ENCODE measurements around the gene INTS7.

INTS7 gene

GRCh38 chr1:211902624-211903291 lies 132.6 kb downstream of the INTS7 start:
- no peak for DNase-seq

DNA sequence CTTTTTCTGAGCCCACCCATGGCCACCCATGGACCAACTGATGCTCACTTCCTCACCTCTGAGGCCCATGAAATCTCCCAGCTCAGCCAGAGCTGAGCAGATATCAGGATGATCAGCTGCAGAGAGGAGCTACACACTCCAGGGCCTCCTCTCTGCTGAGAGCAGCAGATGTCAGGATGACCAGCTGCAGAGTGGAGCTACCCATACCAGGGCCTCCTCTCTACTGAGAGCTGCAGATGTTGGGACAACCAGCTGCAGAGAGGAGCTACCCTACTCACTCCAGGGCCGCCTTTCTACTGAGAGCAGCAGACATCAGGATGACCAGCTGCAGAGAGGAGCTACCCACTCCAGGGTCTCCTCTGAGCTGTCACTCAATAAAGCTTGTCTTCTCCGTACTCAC lies 133.4 kb downstream of the INTS7 start:
- no peak for DNase-seq

GRCh38 chr1:211900441-211900840 lies 134.9 kb downstream of the INTS7 start:
- DNase-seq, result no peak

DNA sequence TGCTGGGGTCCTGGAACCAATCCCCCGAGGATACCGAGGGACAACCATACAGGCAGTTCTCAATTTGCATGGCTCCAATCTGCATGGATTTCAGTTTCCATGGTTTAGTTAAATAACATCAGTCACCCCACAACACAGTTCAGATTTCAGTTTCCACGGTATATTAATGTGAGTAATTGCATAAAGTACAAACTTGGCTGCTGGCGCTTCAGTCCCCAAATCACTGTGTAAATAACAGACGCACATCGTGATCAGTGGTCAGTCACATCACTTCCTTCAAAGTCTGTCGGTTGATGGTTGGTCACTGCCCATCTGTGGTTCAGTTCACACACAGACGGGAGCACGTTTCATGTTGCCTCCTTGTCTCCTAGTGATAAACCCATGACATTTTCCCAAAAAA lies 138.4 kb downstream of the INTS7 start:
- no peak for DNase-seq

- DNase-seq, result no peak
These were observed 140.1 kb downstream of the INTS7 start for GRCh38 chr1:211895126-211895759.

DNA sequence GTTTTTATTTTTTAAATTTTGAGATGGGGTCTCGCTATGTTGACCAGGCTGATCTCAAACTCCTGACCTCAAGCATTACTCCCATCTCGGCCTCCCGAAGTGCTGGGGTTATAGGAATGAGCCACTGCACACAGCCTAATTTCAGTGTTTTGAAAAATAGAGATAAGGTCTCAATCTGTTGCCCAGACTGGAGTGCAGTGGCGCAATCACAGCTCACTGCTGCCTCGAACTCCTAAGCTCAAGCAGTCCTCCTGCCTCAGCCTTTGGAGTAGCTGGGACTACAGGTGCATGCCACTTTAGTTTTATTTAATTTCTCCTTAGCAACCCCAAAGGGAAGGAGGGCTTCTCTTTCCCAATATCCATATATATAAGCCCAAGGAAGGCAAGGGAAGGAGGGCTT lies 141.0 kb downstream of the INTS7 start:
- no peak for DNase-seq

DNA sequence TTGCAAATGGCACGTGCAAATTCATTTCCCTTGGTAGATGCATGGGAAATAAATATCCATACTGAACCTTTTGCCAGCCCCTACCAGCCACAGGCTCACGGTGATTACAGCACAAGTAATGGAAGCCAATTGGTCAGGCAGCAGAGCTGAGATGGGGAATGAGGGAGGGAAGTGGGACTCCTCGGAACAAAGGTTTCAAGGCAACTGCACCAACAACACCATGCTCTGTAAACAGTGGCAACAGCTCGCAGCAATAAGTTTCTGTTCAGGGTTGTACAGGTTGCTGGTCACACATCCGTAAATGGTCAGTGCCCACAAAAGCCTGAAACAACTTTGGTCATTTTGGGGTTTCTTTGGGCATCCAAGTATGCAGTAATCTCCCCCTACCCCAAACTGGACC lies 142.1 kb downstream of the INTS7 start:
- DNase-seq, result no peak

- no peak for DNase-seq
These were observed 142.8 kb downstream of the INTS7 start for GRCh38 chr1:211892577-211892976.

GRCh38 chr1:211891708-211892107 lies 143.6 kb downstream of the INTS7 start:
- DNase-seq, result no peak

All from stimulated activated naive CD4-positive, alpha-beta T cell (primary cell).